ENCODE measurements around the gene GLRA3. TPM values are rescaled to one million over a fixed set of nuclear protein-coding genes. Genes with fewer than 3 reads are reported as not detected.

GLRA3 gene
- total and polyA plus RNA-seq, 2 of the 8 experiments (the other 6 are each of a cell fraction or from before 2014, with no cell fraction given), result 0.02 TPM; not detected in 1

- H3K23ac ChIP-seq (ENCODE audit: insufficient read length), result no peak overlapping the region
- H3K9me3 ChIP-seq (ENCODE audit: insufficient read depth in 2 of 2, low read depth in 1 of 2, low read length in 1 of 2), result no peaks in the 10 kb centered on the region
- no peak overlapping the region for H3K4ac ChIP-seq (replicated peaks; ENCODE audit: insufficient read length, low read depth, low read length)
- 83% methylated on average over 5 of the region's 5 CpGs; no CpG with 5 or more reads in 1 of the 2 experiments for WGBS, 2 experiments (ENCODE audit: extremely low coverage in 1 of 2, insufficient coverage in 1 of 2, insufficient read length in 1 of 2, insufficient replicate concordance in 2 of 2, low coverage in 1 of 2, low lambda C conversion rate in 2 of 2, missing lambda C conversion rate in 1 of 2)
- H2BK15ac ChIP-seq (ENCODE audit: low read length), result no peak overlapping the region
- H4K8ac ChIP-seq (ENCODE audit: extremely low read depth, insufficient read depth, low read length), result no peak overlapping the region
- H3K9ac ChIP-seq (replicated peaks in 1 of 4; ENCODE audit: extremely low read depth in 1 of 4, low read depth in 3 of 4, low read length in 3 of 4), result no peak overlapping the region
- H2BK120ac ChIP-seq (replicated peaks; ENCODE audit: low read depth, low read length), result no peak overlapping the region
- H2BK12ac ChIP-seq (ENCODE audit: low read depth, low read length), result no peak overlapping the region
- H3K27ac ChIP-seq (ENCODE audit: low read depth, low read length), result no peak overlapping the region
- no peak overlapping the region for H3K14ac ChIP-seq (ENCODE audit: insufficient read length)
- no peaks in the 10 kb centered on the region for H4K20me1 ChIP-seq (replicated peaks in 1 of 2; ENCODE audit: control insufficient read depth in 1 of 2, insufficient read depth in 2 of 2, low read length in 2 of 2)
- no peak for DNase-seq (ENCODE audit: low read depth in 1 of 2, low spot score in 2 of 2)
- ChIA-PET POLR2A (ENCODE audit: partially characterized antibody) (no interaction called here), CTCF (ENCODE audit: partially characterized antibody) (interaction anchor here (0.6 to 0.8 kb wide), 2 partner anchors 36 to 277 kb away, joined by 3 read pairs; no protein-coding TSS in a partner anchor)
- H2BK5ac ChIP-seq (ENCODE audit: low read depth, low read length), result no peak overlapping the region
- no peaks in the 10 kb centered on the region for H3K4me1 ChIP-seq (replicated peaks in 1 of 4; ENCODE audit: control insufficient read depth in 3 of 4, insufficient read depth in 4 of 4, low read length in 3 of 4)
- no peak overlapping the region for H3K4me3 ChIP-seq (ENCODE audit: extremely low read depth in 1 of 4, insufficient read depth in 2 of 4, low read depth in 3 of 4, low read length in 4 of 4)
- no peak overlapping the region for H4K91ac ChIP-seq (replicated peaks; ENCODE audit: insufficient read length, low read length)
- no peak overlapping the region for H2AK5ac ChIP-seq (ENCODE audit: low read depth, low read length)
- no peak for FAIRE-seq
- no peaks in the 10 kb centered on the region for H3K79me2 ChIP-seq (ENCODE audit: control insufficient read depth in 1 of 2, insufficient read depth in 2 of 2, low read length in 2 of 2)
- no peak overlapping the region for H3K18ac ChIP-seq (ENCODE audit: extremely low read depth, low read length)
- H4K5ac ChIP-seq (ENCODE audit: insufficient read length, low read depth, low read length), result no peak overlapping the region
- no peaks in the 10 kb centered on the region for H3K27me3 ChIP-seq (replicated peaks in 1 of 4; ENCODE audit: control insufficient read depth in 3 of 4, extremely low read depth in 1 of 4, insufficient read depth in 3 of 4, low read length in 3 of 4)
- no peak overlapping the region for H3K4me2 ChIP-seq (ENCODE audit: insufficient read depth in 1 of 2, low read depth in 2 of 2, low read length in 2 of 2)
- H3K23me2 ChIP-seq (ENCODE audit: low read depth, low read length), result no peaks in the 10 kb centered on the region
- H3K56ac ChIP-seq (replicated peaks; ENCODE audit: insufficient read length, low read depth, low read length), result no peak overlapping the region
- H2BK20ac ChIP-seq (ENCODE audit: low read length), result no peak overlapping the region
- no peaks in the 10 kb centered on the region for H3K79me1 ChIP-seq (ENCODE audit: low read depth, low read length)
- H2AFZ ChIP-seq (ENCODE audit: low read length), result no peak overlapping the region
- no peaks in the 10 kb centered on the region for H3K36me3 ChIP-seq (ENCODE audit: control insufficient read depth in 2 of 4, insufficient read depth in 4 of 4, low read length in 3 of 4)
- TF ChIP-seq POLR2AphosphoS5 (IDR thresholded peaks at IDR 0.05; ENCODE audit: low read depth, low read length) (no peak), TAF7 (optimal IDR thresholded peaks at IDR 0.05; ENCODE audit: borderline replicate concordance, low read depth, low read length) (no peak), TBP (IDR thresholded peaks at IDR 0.05; ENCODE audit: low read depth, low read length) (no peak), RFX5 (IDR thresholded peaks at IDR 0.05; ENCODE audit: borderline replicate concordance, low read depth, low read length) (no peak), MAFK (IDR thresholded peaks at IDR 0.05; ENCODE audit: low read depth, low read length) (no peak), TEAD4 (IDR thresholded peaks at IDR 0.05; ENCODE audit: low read depth, low read length) (no peak), PHF8 (conservative IDR thresholded peaks at IDR 0.05; ENCODE audit: low read depth, low read length) (no peak), GABPA (IDR thresholded peaks at IDR 0.05; ENCODE audit: borderline replicate concordance, insufficient read depth, low read length) (no peak), RAD21 (IDR thresholded peaks at IDR 0.05 in 1 of 2, conservative IDR thresholded peaks at IDR 0.05 in 1 of 2; ENCODE audit: low read depth in 2 of 2, low read length in 2 of 2) (no peak), YY1 (IDR thresholded peaks at IDR 0.05; ENCODE audit: low read depth, low read length) (no peak), SP4 (IDR thresholded peaks at IDR 0.05; ENCODE audit: low read length) (no peak), BACH1 (IDR thresholded peaks at IDR 0.05; ENCODE audit: low read length) (no peak), MAX (IDR thresholded peaks at IDR 0.05) (no peak), SIRT6 (IDR thresholded peaks at IDR 0.05; ENCODE audit: low read length) (no peak), TAF1 (IDR thresholded peaks at IDR 0.05; ENCODE audit: low read depth, low read length) (no peak), KDM1A (IDR thresholded peaks at IDR 0.05; ENCODE audit: borderline replicate concordance, low read length) (no peak)
Measured at GRCh38 chr4:174648812-174649211, 180.2 kb downstream of the GLRA3 start.

All from H1 (cell line).